Mesendoderm (in vitro differentiated cells): Measurements from ENCODE around the gene MAP3K13.
"Not testable (repeated sequence)": the region's sequence is repeated elsewhere in the genome, so short reads cannot be mapped to it uniquely, and the experiment has no call there.

Experiments
- DNase-seq: peaks from one replicate; pipeline ENCODE4 v3.0.0; 2013
- H2AK5ac ChIP-seq: 2 replicates; pipeline ENCODE4 v1.6.1; 2013; ENCODE audit warnings: low read length, inconsistent platforms
- H2BK120ac ChIP-seq: 2 replicates; pipeline ENCODE4 v1.6.1; 2013; ENCODE audit warnings: low read depth, mild to moderate bottlenecking, low read length, moderate library complexity, mixed read lengths
- H2BK15ac ChIP-seq: replicated peaks from 2 replicates; pipeline ENCODE4 v1.6.1; 2013; ENCODE audit warnings: low read depth, mild to moderate bottlenecking, moderate library complexity
- H2BK5ac ChIP-seq: 2 replicates; pipeline ENCODE4 v1.6.1; 2013; ENCODE audit warnings: low read length, inconsistent platforms
- H3K18ac ChIP-seq: 2 replicates; pipeline ENCODE4 v1.6.1; 2013; ENCODE audit warnings: mild to moderate bottlenecking, low read length, mixed read lengths
- H3K23ac ChIP-seq: one replicate; pipeline ENCODE4 v1.6.1; 2013; ENCODE audit warnings: low read length
- H3K27ac ChIP-seq: 2 replicates; pipeline ENCODE4 v1.5.1; 2013; ENCODE audit warnings: low read depth, mild to moderate bottlenecking, inconsistent platforms, low read length, moderate library complexity
- H3K27me3 ChIP-seq: 2 replicates; pipeline ENCODE4 v1.6.1; 2013; ENCODE audit warnings: low read length, control low read depth, mild to moderate bottlenecking, inconsistent platforms; ENCODE audit not compliant: insufficient read depth, poor library complexity
- H3K36me3 ChIP-seq: 2 replicates; pipeline ENCODE4 v1.6.1; 2013; ENCODE audit warnings: low read length, inconsistent platforms; ENCODE audit not compliant: control insufficient read depth, insufficient read depth
- H3K4ac ChIP-seq: one replicate; pipeline ENCODE4 v1.6.1; 2013; ENCODE audit warnings: low read depth, mild to moderate bottlenecking, low read length, moderate library complexity
- H3K4me1 ChIP-seq: 2 replicates; pipeline ENCODE4 v1.6.1; 2013; ENCODE audit warnings: low read depth, low read length, inconsistent platforms; ENCODE audit not compliant: control insufficient read depth
- H3K4me2 ChIP-seq: 2 replicates; pipeline ENCODE4 v1.6.1; 2013; ENCODE audit warnings: low read length
- H3K4me3 ChIP-seq: 2 replicates; pipeline ENCODE4 v1.5.1; 2013; ENCODE audit warnings: mild to moderate bottlenecking, low read length
- H3K56ac ChIP-seq: one replicate; pipeline ENCODE4 v1.6.1; 2013; ENCODE audit warnings: low read length
- H3K79me1 ChIP-seq: 2 replicates; pipeline ENCODE4 v1.6.1; 2013; ENCODE audit warnings: low read length, inconsistent platforms
- H3K79me2 ChIP-seq: 2 replicates; pipeline ENCODE4 v1.6.1; 2013; ENCODE audit warnings: mild to moderate bottlenecking, low read length; ENCODE audit not compliant: control insufficient read depth, insufficient read depth
- H3K9ac ChIP-seq: 2 replicates; pipeline ENCODE4 v1.6.1; 2013; ENCODE audit warnings: low read length, inconsistent platforms
- H4K5ac ChIP-seq: one replicate; pipeline ENCODE4 v1.6.1; 2013; ENCODE audit warnings: low read length
- H4K8ac ChIP-seq: one replicate; pipeline ENCODE4 v1.6.1; 2013; ENCODE audit warnings: low read depth, mild to moderate bottlenecking, control low read depth, low read length, moderate library complexity
- WGBS: extraction: QIAGEN DNeasy Blood & Tissue Kit; methylation state at CpG from one replicate; pipeline ENCODE4 v1.1.7; 2013; ENCODE audit warnings: low lambda C conversion rate, missing lambda C conversion rate; ENCODE audit not compliant: insufficient coverage; ENCODE audit errors: extremely low coverage; 5-methylcytosine and 5-hydroxymethylcytosine counted together

Gene MAP3K13

GRCh38 chr3:185448107-185448506, 85.2 kb downstream of the MAP3K13 start:
- no peaks in the 10 kb centered on the region for H3K79me1 ChIP-seq
- H3K27ac ChIP-seq, result no peak overlapping the region
- no peak overlapping the region for H2AK5ac ChIP-seq
- no peak overlapping the region for H3K4ac ChIP-seq
- no peaks in the 10 kb centered on the region for H3K4me1 ChIP-seq
- H3K27me3 ChIP-seq, result no peaks in the 10 kb centered on the region
- no peaks in the 10 kb centered on the region for H3K79me2 ChIP-seq
- H2BK120ac ChIP-seq, result no peak overlapping the region
- H2BK15ac ChIP-seq, result no peak overlapping the region
- H3K56ac ChIP-seq, result no peak overlapping the region
- DNase-seq, result no peak
- H3K18ac ChIP-seq, result no peak overlapping the region
- no peak overlapping the region for H2BK5ac ChIP-seq
- no peak overlapping the region for H4K5ac ChIP-seq
- H3K36me3 ChIP-seq, result no peaks in the 10 kb centered on the region
- H3K23ac ChIP-seq, result no peak overlapping the region
- no peak overlapping the region for H3K4me3 ChIP-seq
- no peak overlapping the region for H3K9ac ChIP-seq
- H3K4me2 ChIP-seq, result no peak overlapping the region
- H4K8ac ChIP-seq, result no peak overlapping the region

- not testable (repeated sequence) for H2BK5ac ChIP-seq, H3K36me3 ChIP-seq, H3K4me2 ChIP-seq, H3K23ac ChIP-seq, H3K4me3 ChIP-seq, H3K4me1 ChIP-seq, H3K27ac ChIP-seq, H2BK15ac ChIP-seq, H3K9ac ChIP-seq, H3K79me1 ChIP-seq, DNase-seq, H3K27me3 ChIP-seq, H2AK5ac ChIP-seq, H4K5ac ChIP-seq, H3K56ac ChIP-seq, H3K4ac ChIP-seq, H4K8ac ChIP-seq, H3K79me2 ChIP-seq, H2BK120ac ChIP-seq, H3K18ac ChIP-seq
- no CpG with 5 or more reads among the region's 8 CpGs for WGBS
Measured at GRCh38 chr3:185451432-185451831, 88.5 kb downstream of the MAP3K13 start.

- no peak overlapping the region for H4K5ac ChIP-seq
- H4K8ac ChIP-seq, result no peak overlapping the region
- H3K79me1 ChIP-seq, result no peaks in the 10 kb centered on the region
- no peak overlapping the region for H3K27ac ChIP-seq
- no peak overlapping the region for H2AK5ac ChIP-seq
- H2BK15ac ChIP-seq, result no peak overlapping the region
- no peak overlapping the region for H3K4me2 ChIP-seq
- H3K36me3 ChIP-seq, result no peaks in the 10 kb centered on the region
- no peak overlapping the region for H3K23ac ChIP-seq
- H3K18ac ChIP-seq, result no peak overlapping the region
- H3K4me3 ChIP-seq, result no peak overlapping the region
- DNase-seq, result no peak
- no peaks in the 10 kb centered on the region for H3K79me2 ChIP-seq
- no peak overlapping the region for H3K9ac ChIP-seq
- H3K27me3 ChIP-seq, result no peaks in the 10 kb centered on the region
- H3K4me1 ChIP-seq, result no peaks in the 10 kb centered on the region
- no peak overlapping the region for H2BK5ac ChIP-seq
- H3K4ac ChIP-seq, result no peak overlapping the region
- no peak overlapping the region for H2BK120ac ChIP-seq
- WGBS, result no CpG with 5 or more reads among the region's 2 CpGs
- no peak overlapping the region for H3K56ac ChIP-seq
Measured at GRCh38 chr3:185457376-185457775, 94.4 kb downstream of the MAP3K13 start.

GRCh38 chr3:185460309-185460708, 97.4 kb downstream of the MAP3K13 start:
- Histone ChIP-seq H4K5ac (no peak overlapping the region), H3K18ac (no peak overlapping the region), H3K27ac (no peak overlapping the region), H4K8ac (no peak overlapping the region), H3K4ac (no peak overlapping the region), H3K4me1 (no peaks in the 10 kb centered on the region), H3K9ac (no peak overlapping the region), H2BK5ac (no peak overlapping the region), H3K79me1 (no peaks in the 10 kb centered on the region), H3K56ac (no peak overlapping the region), H3K4me3 (no peak overlapping the region), H3K23ac (no peak overlapping the region), H3K4me2 (no peak overlapping the region), H3K79me2 (no peaks in the 10 kb centered on the region), H2BK15ac (no peak overlapping the region), H2AK5ac (no peak overlapping the region), H3K27me3 (no peaks in the 10 kb centered on the region), H3K36me3 (no peaks in the 10 kb centered on the region), H2BK120ac (no peak overlapping the region)
- no peak for DNase-seq
- WGBS, result no CpG with 5 or more reads among the region's 5 CpGs

GRCh38 chr3:185460719-185461350, 97.9 kb downstream of the MAP3K13 start:
- H3K79me1 ChIP-seq, result no peaks in the 10 kb centered on the region
- H4K5ac ChIP-seq, result no peak overlapping the region
- no peak overlapping the region for H3K9ac ChIP-seq
- H2BK15ac ChIP-seq, result no peak overlapping the region
- H2AK5ac ChIP-seq, result no peak overlapping the region
- H3K4me1 ChIP-seq, result no peaks in the 10 kb centered on the region
- no peak overlapping the region for H3K4ac ChIP-seq
- no peak overlapping the region for H3K56ac ChIP-seq
- no peak overlapping the region for H3K18ac ChIP-seq
- no peaks in the 10 kb centered on the region for H3K79me2 ChIP-seq
- no peaks in the 10 kb centered on the region for H3K36me3 ChIP-seq
- no CpG with 5 or more reads among the region's 6 CpGs for WGBS
- no peak overlapping the region for H3K4me2 ChIP-seq
- DNase-seq, result peak; percentile 28
- H3K4me3 ChIP-seq, result no peak overlapping the region
- no peak overlapping the region for H3K23ac ChIP-seq
- no peak overlapping the region for H4K8ac ChIP-seq
- H3K27ac ChIP-seq, result no peak overlapping the region
- no peak overlapping the region for H2BK5ac ChIP-seq
- H2BK120ac ChIP-seq, result no peak overlapping the region
- no peaks in the 10 kb centered on the region for H3K27me3 ChIP-seq

GRCh38 chr3:185465471-185465870, 102.5 kb downstream of the MAP3K13 start:
- Histone ChIP-seq H3K4ac (no peak overlapping the region), H3K4me1 (peaks cover 3% of the 10 kb centered on the region), H3K56ac (no peak overlapping the region), H3K36me3 (no peaks in the 10 kb centered on the region), H3K27ac (no peak overlapping the region), H3K9ac (no peak overlapping the region), H3K23ac (no peak overlapping the region), H2BK5ac (no peak overlapping the region), H3K79me1 (no peaks in the 10 kb centered on the region), H2BK15ac (no peak overlapping the region), H2BK120ac (no peak overlapping the region), H4K5ac (no peak overlapping the region), H3K27me3 (no peaks in the 10 kb centered on the region), H3K4me3 (no peak overlapping the region), H4K8ac (no peak overlapping the region), H3K79me2 (no peaks in the 10 kb centered on the region), H2AK5ac (no peak overlapping the region), H3K4me2 (no peak overlapping the region), H3K18ac (no peak overlapping the region)
- DNase-seq, result no peak
- no CpG with 5 or more reads among the region's 9 CpGs for WGBS
